CD4-positive, alpha-beta memory T cell (primary cell): ENCODE results near the gene TECRL. TPM values are rescaled to one million over a fixed set of nuclear protein-coding genes. Genes with fewer than 3 reads are reported as not detected.

Experiments
- CTCF ChIA-PET: fragments of 350-600 bp; sonication (Branson Sonifier 250); formaldehyde crosslinking; loops from one replicate; lab custom pipeline; 2021; ENCODE audit warnings: inconsistent platforms; ENCODE audit not compliant: partially characterized antibody; lab: Charles Lee
- POLR2A ChIA-PET: fragments of 350-600 bp; sonication (Branson Sonifier 250); formaldehyde crosslinking; loops from one replicate; lab custom pipeline; 2021; ENCODE audit not compliant: partially characterized antibody; lab: Charles Lee
- DNase-seq, 5 donors: peaks; one replicate each; pipeline versions ENCODE4 v3.0.0 to v3.0.0-alpha.2; 2020 to 2022; ENCODE audit warnings: mixed read lengths in 1 of 5
- H3K27ac ChIP-seq: one replicate; pipeline ENCODE4 v1.7.0; 2013; ENCODE audit warnings: low read depth, low read length
- H3K27me3 ChIP-seq: 2 replicates; pipeline ENCODE4 v1.7.0; 2013; ENCODE audit warnings: mild to moderate bottlenecking, low read length, moderate library complexity; ENCODE audit not compliant: insufficient read depth
- H3K36me3 ChIP-seq: 2 replicates; pipeline ENCODE4 v1.7.0; 2013; ENCODE audit warnings: mild to moderate bottlenecking, low read length, moderate library complexity; ENCODE audit not compliant: insufficient read depth
- H3K4me1 ChIP-seq: 2 replicates; pipeline ENCODE4 v1.7.0; 2013; ENCODE audit warnings: mild to moderate bottlenecking, low read length, moderate library complexity; ENCODE audit not compliant: insufficient read depth
- H3K4me3 ChIP-seq, 2 donors: one replicate each; pipeline ENCODE4 v1.7.0; 2013; ENCODE audit warnings: low read length in 2 of 2, mild to moderate bottlenecking in 1 of 2
- H3K9me3 ChIP-seq, 2 donors: one replicate each; pipeline ENCODE4 v1.7.0; 2013; ENCODE audit warnings: low read length in 2 of 2, control low read depth in 1 of 2; ENCODE audit not compliant: control insufficient read depth in 1 of 2
- H3K27ac Mint-ChIP-seq, 7 donors: one replicate each; pipeline ENCODE4 v1.8.0; 2020 to 2021; ENCODE audit warnings: mixed read lengths in 7 of 7, mild to moderate bottlenecking in 6 of 7, inconsistent platforms in 3 of 7, moderate library complexity in 3 of 7
- H3K27me3 Mint-ChIP-seq, 2 donors: one replicate each; pipeline ENCODE4 v1.8.0; 2020 to 2021; ENCODE audit warnings: mixed read lengths in 2 of 2
- H3K36me3 Mint-ChIP-seq, 2 donors: one replicate each; pipeline ENCODE4 v1.8.0; 2020 to 2021; ENCODE audit warnings: mixed read lengths in 2 of 2, inconsistent platforms in 1 of 2, mild to moderate bottlenecking in 1 of 2
- H3K4me1 Mint-ChIP-seq, 4 donors: one replicate each; pipeline ENCODE4 v1.8.0; 2020 to 2021; ENCODE audit warnings: mixed read lengths in 4 of 4, mild to moderate bottlenecking in 1 of 4
- H3K4me3 Mint-ChIP-seq, 8 donors: one replicate each; pipeline ENCODE4 v1.8.0; 2020 to 2021; ENCODE audit warnings: mixed read lengths in 8 of 8, mild to moderate bottlenecking in 7 of 8, moderate library complexity in 6 of 8, inconsistent platforms in 3 of 8
- H3K9me3 Mint-ChIP-seq, 8 donors: one replicate each; pipeline ENCODE4 v1.8.0; 2020 to 2021; ENCODE audit warnings: mixed read lengths in 8 of 8, mild to moderate bottlenecking in 5 of 8, inconsistent platforms in 3 of 8, moderate library complexity in 1 of 8
- intact Hi-C: fragments of 100-400 bp; cut with micrococcal nuclease; formaldehyde crosslinking; loops from one replicate; pipeline ENCODE4 v1.15.1; 2023
- polyA plus RNA-seq, 2 donors: library from polyadenylated mRNA; unstranded; fragments of 300-500 nt; fragmentation: Illumina TruSeq; gene quantifications; one replicate each; pipeline ENCODE4 v1.2.3, GENCODE V29; 2021
- total RNA-seq, 2 experiments: library from RNA; stranded (reverse); gene quantifications; one replicate each; pipeline ENCODE4 v1.2.3, GENCODE V29; 2021

TECRL gene
- total and polyA plus RNA-seq, 4 experiments from 2014 or later: not detected

DNA sequence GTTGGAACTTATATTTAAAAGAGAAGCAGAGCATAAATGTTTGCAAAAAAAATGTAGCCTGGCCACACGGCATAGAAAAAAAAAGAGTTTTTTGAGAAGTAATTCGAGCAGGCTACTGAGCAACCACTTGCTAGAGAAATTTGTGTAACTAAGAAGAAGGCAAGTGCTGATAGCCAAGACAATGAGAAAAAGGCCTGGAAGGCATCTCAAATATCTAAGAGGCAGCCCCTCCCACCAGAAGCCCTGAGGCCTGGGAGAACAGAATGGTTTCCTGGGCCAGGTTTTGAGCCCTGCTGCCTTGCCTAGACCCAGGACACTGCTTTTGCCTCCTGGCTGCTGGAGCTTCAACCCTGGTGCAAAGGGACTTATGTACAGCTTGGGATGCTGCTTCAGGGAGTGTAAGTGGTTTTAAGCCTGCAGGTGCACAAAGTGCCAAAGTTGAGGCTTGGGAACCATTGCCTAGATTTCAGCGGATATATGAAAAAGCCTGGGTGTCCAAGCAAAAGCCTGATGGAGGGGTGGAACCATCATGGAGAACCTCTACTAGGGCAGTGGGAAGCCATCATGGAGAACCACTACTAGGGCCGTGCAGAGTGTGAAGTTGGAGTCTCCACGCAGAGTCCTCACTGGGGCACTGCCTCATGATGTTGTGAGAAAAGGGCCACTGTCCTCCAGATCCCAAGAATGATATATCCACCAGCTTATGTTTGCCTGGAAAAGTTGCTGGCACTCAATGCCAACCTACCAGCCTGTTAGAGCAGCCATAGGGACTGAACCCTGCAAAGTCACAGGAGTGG is 9.7 kb downstream of the TECRL start:
- no peaks in the 10 kb centered on the region for H3K36me3 ChIP-seq
- H3K4me3 Mint-ChIP-seq: no peak overlapping the region
- H3K4me1 Mint-ChIP-seq: no peaks in the 10 kb centered on the region
- no peak overlapping the region for H3K27ac Mint-ChIP-seq
- H3K27me3 ChIP-seq: no peaks in the 10 kb centered on the region
- no peaks in the 10 kb centered on the region for H3K9me3 ChIP-seq
- DNase-seq: no peak
- H3K4me3 ChIP-seq: no peak overlapping the region
- peaks cover 0 to 24% (median 8%) of the 10 kb centered on the region in 8 donors for H3K9me3 Mint-ChIP-seq
- H3K4me1 ChIP-seq: no peaks in the 10 kb centered on the region
- no peaks in the 10 kb centered on the region for H3K27me3 Mint-ChIP-seq
- intact Hi-C loops: no loop called here
- CTCF ChIA-PET: no interaction called here
- no peak overlapping the region for H3K27ac ChIP-seq
- H3K36me3 Mint-ChIP-seq: no peaks in the 10 kb centered on the region
- POLR2A ChIA-PET: no interaction called here

DNA sequence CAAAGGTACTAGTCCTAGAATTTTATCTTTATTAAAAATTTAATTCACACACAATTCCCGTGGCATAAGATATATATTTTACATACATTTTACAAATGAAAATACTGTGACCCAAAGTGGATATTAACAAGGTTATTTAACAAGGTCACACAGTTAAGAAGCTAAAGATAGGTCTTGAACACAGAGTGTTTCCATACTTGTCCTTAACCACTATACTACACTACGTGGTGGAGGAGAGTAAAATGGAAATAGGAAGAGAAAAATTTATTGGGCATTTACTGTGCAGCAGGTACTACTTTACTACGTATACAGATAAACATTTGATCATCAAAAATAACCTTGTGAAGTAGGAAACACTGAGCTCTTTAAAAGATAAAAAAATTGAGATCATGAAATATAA is 14.8 kb downstream of the TECRL start:
- ChIA-PET POLR2A (no interaction called here), CTCF (no interaction called here)
- Histone ChIP-seq H3K27me3 (no peaks in the 10 kb centered on the region), H3K9me3 (no peaks in the 10 kb centered on the region), H3K4me3 (no peak overlapping the region), H3K4me1 (no peaks in the 10 kb centered on the region), H3K27ac (no peak overlapping the region), H3K36me3 (no peaks in the 10 kb centered on the region)
- intact Hi-C loops: no loop called here
- H3K36me3 Mint-ChIP-seq: no peaks in the 10 kb centered on the region
- DNase-seq: no peak
- H3K4me3 Mint-ChIP-seq: no peak overlapping the region
- no peak overlapping the region for H3K27ac Mint-ChIP-seq
- no peaks in the 10 kb centered on the region for H3K4me1 Mint-ChIP-seq
- no peaks in the 10 kb centered on the region for H3K27me3 Mint-ChIP-seq
- peaks cover 0 to 14% (median 3%) of the 10 kb centered on the region in 8 donors for H3K9me3 Mint-ChIP-seq

DNA sequence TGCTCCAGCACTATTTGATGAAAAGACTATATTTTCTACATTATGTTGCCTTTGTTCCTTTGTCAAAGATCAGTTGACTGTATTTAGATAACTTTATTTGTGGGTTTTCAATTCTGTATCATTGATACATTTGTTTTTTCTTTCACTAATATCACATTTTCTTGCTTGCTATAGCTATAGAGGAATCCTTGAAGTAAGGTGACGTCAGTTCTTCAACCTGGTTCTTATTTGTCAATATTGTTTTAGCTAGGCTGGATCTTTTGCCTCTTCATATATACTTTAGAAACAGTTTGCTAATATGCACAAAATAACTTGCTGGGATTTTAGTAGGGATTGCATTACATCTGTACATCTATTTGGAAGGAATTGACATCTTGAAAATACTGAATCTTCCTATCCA is 21.0 kb downstream of the TECRL start:
- H3K4me3 ChIP-seq: no peak overlapping the region
- Mint-ChIP-seq H3K4me1 (no peaks in the 10 kb centered on the region), H3K4me3 (no peak overlapping the region), H3K9me3 (peaks cover 0 to 9% (median 4%) of the 10 kb centered on the region in 8 donors), H3K36me3 (no peaks in the 10 kb centered on the region), H3K27ac (no peak overlapping the region), H3K27me3 (no peaks in the 10 kb centered on the region)
- no peak for DNase-seq
- no peaks in the 10 kb centered on the region for H3K27me3 ChIP-seq
- POLR2A ChIA-PET: no interaction called here
- H3K36me3 ChIP-seq: no peaks in the 10 kb centered on the region
- no peak overlapping the region for H3K27ac ChIP-seq
- intact Hi-C loops: no loop called here
- no peaks in the 10 kb centered on the region for H3K4me1 ChIP-seq
- CTCF ChIA-PET: no interaction called here
- H3K9me3 ChIP-seq: no peaks in the 10 kb centered on the region

DNA sequence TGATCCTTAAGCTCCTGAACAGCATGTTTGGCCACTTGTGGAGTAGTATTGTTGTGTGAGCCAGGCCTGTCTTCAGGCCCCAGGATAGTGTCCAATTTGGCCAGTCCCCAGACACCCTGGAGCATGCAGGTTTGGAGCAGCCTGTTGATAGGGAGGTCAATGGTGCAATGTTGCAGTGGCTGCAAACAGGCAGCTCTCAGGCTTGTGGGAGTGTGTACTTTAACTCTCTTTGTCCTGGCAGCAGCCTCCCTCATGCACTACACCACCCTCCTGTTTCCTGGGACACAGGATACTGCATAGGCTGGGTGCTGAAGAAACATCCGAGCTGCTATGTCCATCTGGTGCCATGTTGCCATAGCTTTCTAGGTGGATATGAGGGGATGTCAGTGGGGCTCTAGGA is 24.0 kb downstream of the TECRL start:
- CTCF ChIA-PET: no interaction called here

DNA sequence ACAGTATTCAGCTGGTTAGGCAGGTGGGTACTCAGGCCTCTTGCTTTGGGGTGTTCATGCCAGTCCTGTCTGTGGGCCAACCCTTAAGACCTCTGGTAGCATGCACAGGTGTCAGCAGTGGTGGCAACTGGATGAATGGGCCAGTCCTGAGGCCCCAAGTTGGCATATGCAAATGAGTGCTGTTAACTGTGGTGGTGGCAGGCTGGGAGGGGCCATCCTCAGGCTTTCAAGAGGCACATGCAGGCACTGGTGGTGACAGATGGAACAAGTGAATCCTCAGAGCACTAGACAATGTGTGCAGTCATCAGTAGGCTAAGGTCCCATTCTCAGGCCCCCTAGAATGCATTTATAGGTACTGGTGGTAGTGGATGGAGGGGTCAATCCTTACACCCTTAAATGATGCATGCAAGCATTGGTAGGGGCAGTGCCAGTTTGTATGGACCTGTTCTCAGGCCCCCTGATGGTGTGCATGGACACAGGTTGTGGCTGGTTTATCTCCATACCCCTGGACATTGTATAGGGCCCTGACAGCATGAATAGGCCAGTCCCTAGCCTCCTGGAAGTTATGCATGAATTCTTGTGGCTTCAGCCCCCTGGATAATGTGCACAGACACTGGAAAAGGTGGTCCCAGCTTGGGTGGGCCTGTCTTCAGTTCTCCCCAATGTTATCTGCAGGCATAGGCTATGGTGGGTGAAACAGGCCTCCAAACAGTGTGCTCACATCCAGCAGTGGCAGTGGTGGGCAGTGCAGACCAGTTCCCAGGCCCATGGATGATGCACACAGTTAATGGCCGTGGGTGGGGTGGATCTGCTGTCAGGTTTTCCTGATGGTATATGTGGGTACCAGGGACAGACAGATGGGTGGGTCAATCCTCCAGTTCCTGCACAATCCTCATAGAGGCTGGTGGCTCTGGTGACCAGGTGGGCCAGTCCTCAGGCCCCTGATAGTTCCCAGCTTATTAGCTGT is 24.7 kb downstream of the TECRL start:
- POLR2A ChIA-PET: no interaction called here
- Histone ChIP-seq H3K36me3 (no peaks in the 10 kb centered on the region), H3K27me3 (no peaks in the 10 kb centered on the region), H3K4me1 (no peaks in the 10 kb centered on the region), H3K4me3 (no peak overlapping the region), H3K27ac (no peak overlapping the region), H3K9me3 (no peaks in the 10 kb centered on the region)
- Mint-ChIP-seq H3K9me3 (peaks cover 0 to 12% (median 7%) of the 10 kb centered on the region in 8 donors), H3K36me3 (no peaks in the 10 kb centered on the region), H3K27me3 (no peaks in the 10 kb centered on the region), H3K4me1 (no peaks in the 10 kb centered on the region), H3K27ac (no peak overlapping the region), H3K4me3 (no peak overlapping the region)
- CTCF ChIA-PET: no interaction called here
- intact Hi-C loops: no loop called here
- no peak for DNase-seq

More for the DNA sequence above, 24.0 kb downstream of the TECRL start:
- no peaks in the 10 kb centered on the region for H3K4me1 Mint-ChIP-seq
- Histone ChIP-seq H3K4me3 (no peak overlapping the region), H3K27ac (no peak overlapping the region), H3K36me3 (no peaks in the 10 kb centered on the region), H3K4me1 (no peaks in the 10 kb centered on the region), H3K27me3 (no peaks in the 10 kb centered on the region), H3K9me3 (no peaks in the 10 kb centered on the region)
- DNase-seq: no peak
- H3K27me3 Mint-ChIP-seq: no peaks in the 10 kb centered on the region
- intact Hi-C loops: no loop called here
- H3K4me3 Mint-ChIP-seq: no peak overlapping the region
- no peak overlapping the region for H3K27ac Mint-ChIP-seq
- POLR2A ChIA-PET: no interaction called here
- H3K9me3 Mint-ChIP-seq: peaks cover 0 to 12% (median 6%) of the 10 kb centered on the region in 8 donors
- no peaks in the 10 kb centered on the region for H3K36me3 Mint-ChIP-seq

DNA sequence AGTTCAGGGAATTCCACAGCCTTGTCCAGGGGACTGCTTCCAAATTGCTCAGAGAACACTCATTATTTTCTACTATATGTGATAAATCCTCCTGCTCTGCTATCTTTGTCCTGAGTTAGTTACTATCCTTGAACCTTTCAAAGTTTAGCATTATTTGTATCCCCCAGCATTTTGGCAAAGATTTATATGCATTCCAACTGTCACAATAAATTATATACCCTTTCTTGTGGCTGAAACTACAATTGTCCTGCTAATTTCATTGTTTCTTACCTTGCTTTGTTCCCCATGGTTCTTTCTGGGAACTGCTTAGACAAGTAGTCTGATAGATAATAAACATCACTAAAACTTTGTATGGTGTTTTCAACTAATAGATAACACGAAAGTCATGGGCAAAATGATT is 40.5 kb downstream of the TECRL start:
- ChIA-PET POLR2A (no interaction called here), CTCF (no interaction called here)
- Mint-ChIP-seq H3K9me3 (peaks cover 0 to 24% (median 9%) of the 10 kb centered on the region in 8 donors), H3K27ac (no peak overlapping the region), H3K36me3 (no peaks in the 10 kb centered on the region), H3K27me3 (no peaks in the 10 kb centered on the region), H3K4me1 (no peaks in the 10 kb centered on the region), H3K4me3 (no peak overlapping the region)
- intact Hi-C loops: no loop called here
- H3K27me3 ChIP-seq: no peaks in the 10 kb centered on the region
- H3K9me3 ChIP-seq: no peaks in the 10 kb centered on the region
- H3K27ac ChIP-seq: no peak overlapping the region
- DNase-seq: no peak
- H3K4me1 ChIP-seq: no peaks in the 10 kb centered on the region
- H3K4me3 ChIP-seq: no peak overlapping the region
- no peaks in the 10 kb centered on the region for H3K36me3 ChIP-seq

DNA sequence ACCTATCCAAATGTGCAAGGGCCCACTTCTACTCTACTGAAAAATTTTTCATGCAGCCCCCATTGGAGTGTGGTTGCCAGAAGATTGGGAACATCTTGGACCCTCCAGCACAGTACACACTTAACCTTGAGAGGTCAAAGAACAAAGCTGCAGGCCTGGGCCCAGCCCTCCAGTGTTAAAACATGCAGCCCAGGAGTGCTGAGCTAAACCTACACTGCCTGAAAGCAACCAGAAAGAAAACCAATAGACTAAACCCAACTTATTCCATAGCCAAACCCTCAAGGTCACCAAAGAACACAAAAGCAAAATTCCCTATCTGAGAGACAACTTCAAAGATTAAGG is 47.9 kb downstream of the TECRL start:
- Mint-ChIP-seq H3K27ac (no peak overlapping the region), H3K36me3 (no peaks in the 10 kb centered on the region)

More for the DNA sequence above, 47.9 kb downstream of the TECRL start:
- no peak overlapping the region for H3K4me3 Mint-ChIP-seq
- H3K27ac ChIP-seq: no peak overlapping the region
- no peaks in the 10 kb centered on the region for H3K4me1 Mint-ChIP-seq
- intact Hi-C loops: no loop called here
- H3K4me3 ChIP-seq: no peak overlapping the region
- H3K27me3 ChIP-seq: no peaks in the 10 kb centered on the region
- DNase-seq: no peak
- H3K36me3 ChIP-seq: no peaks in the 10 kb centered on the region
- peaks cover 5 to 31% (median 16%) of the 10 kb centered on the region in 8 donors for H3K9me3 Mint-ChIP-seq
- H3K4me1 ChIP-seq: no peaks in the 10 kb centered on the region
- ChIA-PET CTCF (no interaction called here), POLR2A (no interaction called here)
- H3K9me3 ChIP-seq: no peaks in the 10 kb centered on the region
- no peaks in the 10 kb centered on the region for H3K27me3 Mint-ChIP-seq
